ENCODE results near the gene GNRHR. TPM values are rescaled to one million over a fixed set of nuclear protein-coding genes. Genes with fewer than 3 reads are reported as not detected.
"Not testable (repeated sequence)": the region's sequence is repeated elsewhere in the genome, so short reads cannot be mapped to it uniquely, and the experiment has no call there.

GNRHR gene
- total RNA-seq, 4 donors from 2014 or later: not detected

GRCh38 chr4:67744561-67745283, 9.5 kb downstream of the GNRHR start:
- TF ChIP-seq CTCF (IDR thresholded peaks at IDR 0.05) (no peak), POLR2A (IDR thresholded peaks at IDR 0.05) (no peak)
- WGBS, 2 donors: 72 to 77% methylated on average over 4 of the region's 4 CpGs
- H3K4me3 ChIP-seq (ENCODE audit: low read depth, poor library complexity, severe bottlenecking): no peak overlapping the region
- DNase-seq (ENCODE audit: low spot score in 2 of 2): no peak
- intact Hi-C loops (cut with DNase I; ENCODE audit: low total_unique reads): no loop called here

GRCh38 chr4:67743194-67743593, 11.0 kb downstream of the GNRHR start:
- no peak for DNase-seq (ENCODE audit: low spot score in 2 of 2)
- TF ChIP-seq CTCF (IDR thresholded peaks at IDR 0.05) (no peak), POLR2A (IDR thresholded peaks at IDR 0.05) (no peak)
- WGBS, 2 donors: 95 to 97% methylated on average over 3 of the region's 3 CpGs
- intact Hi-C loops (cut with DNase I; ENCODE audit: low total_unique reads): no loop called here
- H3K4me3 ChIP-seq (ENCODE audit: low read depth, poor library complexity, severe bottlenecking): no peak overlapping the region

- no peak for DNase-seq (ENCODE audit: low spot score in 2 of 2)
- H3K4me3 ChIP-seq (ENCODE audit: low read depth, poor library complexity, severe bottlenecking): no peak overlapping the region
- TF ChIP-seq POLR2A (IDR thresholded peaks at IDR 0.05) (no peak), CTCF (IDR thresholded peaks at IDR 0.05) (no peak)
- WGBS, 2 donors: 83 to 93% methylated on average over 1 of the region's 1 CpG
- intact Hi-C loops (cut with DNase I; ENCODE audit: low total_unique reads): no loop called here
Observed at GRCh38 chr4:67736262-67736661, 17.9 kb downstream of the GNRHR start.

GRCh38 chr4:67735325-67735724, 18.9 kb downstream of the GNRHR start:
- TF ChIP-seq POLR2A (IDR thresholded peaks at IDR 0.05) (no peak), CTCF (IDR thresholded peaks at IDR 0.05) (no peak)
- H3K4me3 ChIP-seq (ENCODE audit: low read depth, poor library complexity, severe bottlenecking): no peak overlapping the region
- DNase-seq (ENCODE audit: low spot score in 2 of 2): no peak
- intact Hi-C loops (cut with DNase I; ENCODE audit: low total_unique reads): no loop called here

GRCh38 chr4:67730511-67730910, 23.7 kb downstream of the GNRHR start:
- WGBS, 2 donors: 88 to 92% methylated on average over 3 of the region's 3 CpGs
- DNase-seq (ENCODE audit: low spot score in 2 of 2): not testable (repeated sequence)

GRCh38 chr4:67727124-67727850, 26.9 kb downstream of the GNRHR start:
- no peak for DNase-seq (ENCODE audit: low spot score in 2 of 2)
- WGBS, 2 donors: 70 to 73% methylated on average over 4 of the region's 4 CpGs
- intact Hi-C loops (cut with DNase I; ENCODE audit: low total_unique reads): no loop called here
- TF ChIP-seq CTCF (IDR thresholded peaks at IDR 0.05) (no peak), POLR2A (IDR thresholded peaks at IDR 0.05) (no peak)
- H3K4me3 ChIP-seq (ENCODE audit: low read depth, poor library complexity, severe bottlenecking): no peak overlapping the region

More at GRCh38 chr4:67730511-67730910, 23.7 kb downstream of the GNRHR start:
- H3K4me3 ChIP-seq (ENCODE audit: low read depth, poor library complexity, severe bottlenecking); intact Hi-C loops (cut with DNase I; ENCODE audit: low total_unique reads): not testable (repeated sequence)
